ENCODE results near the gene ITSN1. TPM values are rescaled to one million over a fixed set of nuclear protein-coding genes. Genes with fewer than 3 reads are reported as not detected.
A peak's percentile ranks its signal among the peaks of the same experiment; 100 is the strongest.

The ITSN1 gene
- total RNA-seq, 8 experiments from 2014 or later, result 27.8 to 89.0 (median 36.4) TPM

DNA sequence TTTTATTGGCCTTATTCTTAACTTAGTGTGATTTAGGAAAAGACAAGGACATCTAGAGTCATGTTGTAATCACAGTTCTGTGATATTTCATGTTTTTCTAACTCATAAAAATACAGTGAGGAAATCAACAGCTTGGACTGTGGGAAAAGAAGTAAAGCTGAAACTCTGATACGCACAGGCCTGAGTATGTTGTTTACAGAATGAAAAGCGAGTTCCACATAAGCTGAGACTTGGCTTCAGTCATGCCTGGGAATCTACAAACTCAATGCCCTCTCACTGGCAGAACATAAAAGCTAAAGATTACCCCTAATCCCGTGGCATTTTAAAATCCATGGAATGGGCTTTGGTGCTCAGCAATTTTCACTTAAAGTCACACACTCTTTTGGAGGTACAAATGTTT, 296.9 kb downstream of the ITSN1 start:
- in situ Hi-C loops (cut with MboI; ENCODE audit: low pct_unique_long_range_greater_than_20kb in 2 of 9, low sequenced_read_pairs in 9 of 9, unreplicated experiment in 9 of 9), result no loop called here
- Histone ChIP-seq H3K4me1 (replicated peaks in 1 of 2) (peaks cover 6 to 9% of the 10 kb centered on the region in 2 donors), H3K27ac (no peak overlapping the region), H3K4me3 (no peak overlapping the region)
- WGBS, 10 experiments, result 50 to 100% (median 80%) methylated on average over 1 to 3 of the region's 3 CpGs; no CpG with 5 or more reads in 1 of the 10 experiments
- no peak for ATAC-seq (replicated peaks in 6 of 8)

DNA sequence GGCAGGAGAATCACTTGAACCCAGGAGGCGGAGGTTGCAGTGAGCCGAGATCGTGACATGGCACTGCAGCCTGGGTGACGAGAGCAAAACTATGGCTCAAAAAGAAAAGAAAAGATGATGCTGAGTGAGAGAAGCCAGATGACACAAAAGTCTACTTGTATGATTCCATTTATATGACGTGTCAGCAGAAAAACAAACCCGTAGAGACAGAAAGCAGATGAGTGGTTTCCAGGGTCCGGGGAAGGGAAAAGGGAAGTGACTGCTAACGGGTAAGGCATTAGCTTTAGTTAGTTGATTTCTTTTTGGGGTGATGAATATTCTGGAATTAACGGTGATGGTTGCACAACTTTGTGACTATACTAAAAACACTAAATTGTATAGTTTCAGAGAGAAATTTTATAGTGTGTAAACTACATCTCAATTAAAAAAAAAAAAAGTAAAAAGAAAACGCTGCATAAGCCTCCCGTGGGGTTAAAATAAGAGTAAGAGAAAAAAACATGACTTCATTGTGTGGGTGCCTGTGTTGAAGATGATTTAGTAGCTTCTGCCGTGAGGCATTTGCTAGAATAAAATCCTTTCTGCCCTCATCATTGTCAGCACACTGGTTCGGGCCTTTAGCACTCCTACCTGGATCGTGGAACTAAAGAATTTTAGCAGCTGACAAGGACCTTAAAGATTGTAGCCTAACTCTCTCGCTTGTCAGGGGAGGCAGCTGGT, 298.0 kb downstream of the ITSN1 start:
- no peak for ATAC-seq (replicated peaks in 6 of 8)

GRCh38 chr21:33940881-33941245, 298.6 kb downstream of the ITSN1 start:
- ATAC-seq (replicated peaks in 6 of 8), result peak in 1 of 8 experiments; percentile 25
- Histone ChIP-seq H3K4me3 (no peak overlapping the region), H3K4me1 (replicated peaks in 1 of 2) (peaks cover 6 to 8% of the 10 kb centered on the region in 2 donors), H3K27ac (no peak overlapping the region)
- in situ Hi-C loops (cut with MboI; ENCODE audit: low pct_unique_long_range_greater_than_20kb in 2 of 9, low sequenced_read_pairs in 9 of 9, unreplicated experiment in 9 of 9), result no loop called here
- 33 to 100% (median 80%) methylated on average over 1 to 4 of the region's 5 CpGs; no CpG with 5 or more reads in 3 of the 10 experiments for WGBS, 10 experiments

More for the DNA sequence above, 298.0 kb downstream of the ITSN1 start:
- in situ Hi-C loops (cut with MboI; ENCODE audit: low pct_unique_long_range_greater_than_20kb in 2 of 9, low sequenced_read_pairs in 9 of 9, unreplicated experiment in 9 of 9), result no loop called here
- H3K4me1 ChIP-seq (replicated peaks in 1 of 2), result peaks cover 6 to 8% of the 10 kb centered on the region in 2 donors
- no peak overlapping the region for H3K27ac ChIP-seq
- no peak overlapping the region for H3K4me3 ChIP-seq
- WGBS, 10 experiments, result 56 to 94% (median 87%) methylated on average over 6 to 15 of the region's 15 CpGs

DNA sequence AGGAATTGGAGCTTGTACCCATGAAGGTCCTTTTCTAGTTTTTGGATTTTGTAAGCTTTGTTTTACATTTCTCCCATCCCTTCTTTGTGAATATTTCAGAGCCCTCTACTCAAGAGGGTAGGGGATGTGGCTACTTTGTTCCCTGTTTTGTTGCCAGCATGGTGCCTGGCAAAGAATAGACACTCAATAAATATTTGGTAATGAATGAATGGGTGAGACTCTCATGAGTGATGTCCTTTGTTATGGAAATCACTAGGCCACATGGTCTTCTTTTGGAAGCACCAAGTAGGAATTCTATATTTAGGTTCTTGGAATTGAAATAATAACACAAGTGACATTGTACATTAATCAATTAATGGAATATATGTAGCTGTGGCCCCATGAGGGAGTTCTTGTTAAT, 300.1 kb downstream of the ITSN1 start:
- Histone ChIP-seq H3K4me3 (no peak overlapping the region), H3K27ac (no peak overlapping the region)
- ATAC-seq (replicated peaks in 6 of 8), result peak in 1 of 8 experiments; percentile 43

DNA sequence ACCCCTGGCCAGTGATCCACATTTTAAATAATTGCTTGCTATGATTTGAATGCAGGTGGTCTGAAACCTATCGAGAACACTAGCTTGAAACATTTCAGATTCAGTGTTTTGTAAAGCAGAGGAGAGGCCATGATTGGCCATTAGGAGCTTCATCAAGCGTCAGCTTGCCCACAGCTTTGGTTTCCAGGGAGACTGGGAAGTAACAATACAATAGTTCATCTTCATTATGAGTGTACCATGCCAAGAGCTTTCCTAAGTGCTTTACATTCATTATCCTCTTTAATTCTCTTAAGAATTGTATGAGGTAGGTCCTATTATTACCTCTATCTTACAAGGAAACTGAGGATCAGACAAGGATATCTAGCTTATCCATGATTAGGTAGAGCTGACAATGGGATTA, 301.0 kb downstream of the ITSN1 start:
- Histone ChIP-seq H3K4me1 (replicated peaks in 1 of 2) (peaks cover 20 to 22% of the 10 kb centered on the region in 2 donors), H3K27ac (no peak overlapping the region), H3K4me3 (no peak overlapping the region)
- in situ Hi-C loops (cut with MboI; ENCODE audit: low pct_unique_long_range_greater_than_20kb in 2 of 9, low sequenced_read_pairs in 9 of 9, unreplicated experiment in 9 of 9), result no loop called here
- no peak for ATAC-seq (replicated peaks in 6 of 8)
- WGBS, 10 experiments, result 80 to 94% (median 87%) methylated on average over 1 to 2 of the region's 2 CpGs; no CpG with 5 or more reads in 4 of the 10 experiments

More for the DNA sequence above, 300.1 kb downstream of the ITSN1 start:
- in situ Hi-C loops (cut with MboI; ENCODE audit: low pct_unique_long_range_greater_than_20kb in 2 of 9, low sequenced_read_pairs in 9 of 9, unreplicated experiment in 9 of 9), result no loop called here
- peaks cover 13 to 14% of the 10 kb centered on the region in 2 donors for H3K4me1 ChIP-seq (replicated peaks in 1 of 2)

- 81 to 100% (median 100%) methylated on average over 1 of the region's 1 CpG for WGBS, 10 experiments
- Histone ChIP-seq H3K27ac (no peak overlapping the region), H3K4me1 (replicated peaks in 1 of 2) (peaks cover 30 to 32% of the 10 kb centered on the region in 2 donors), H3K4me3 (no peak overlapping the region)
- no peak for ATAC-seq (replicated peaks in 6 of 8)
- in situ Hi-C loops (cut with MboI; ENCODE audit: low pct_unique_long_range_greater_than_20kb in 2 of 9, low sequenced_read_pairs in 9 of 9, unreplicated experiment in 9 of 9), result no loop called here
Observed at GRCh38 chr21:33944185-33944763, 302.0 kb downstream of the ITSN1 start.

DNA sequence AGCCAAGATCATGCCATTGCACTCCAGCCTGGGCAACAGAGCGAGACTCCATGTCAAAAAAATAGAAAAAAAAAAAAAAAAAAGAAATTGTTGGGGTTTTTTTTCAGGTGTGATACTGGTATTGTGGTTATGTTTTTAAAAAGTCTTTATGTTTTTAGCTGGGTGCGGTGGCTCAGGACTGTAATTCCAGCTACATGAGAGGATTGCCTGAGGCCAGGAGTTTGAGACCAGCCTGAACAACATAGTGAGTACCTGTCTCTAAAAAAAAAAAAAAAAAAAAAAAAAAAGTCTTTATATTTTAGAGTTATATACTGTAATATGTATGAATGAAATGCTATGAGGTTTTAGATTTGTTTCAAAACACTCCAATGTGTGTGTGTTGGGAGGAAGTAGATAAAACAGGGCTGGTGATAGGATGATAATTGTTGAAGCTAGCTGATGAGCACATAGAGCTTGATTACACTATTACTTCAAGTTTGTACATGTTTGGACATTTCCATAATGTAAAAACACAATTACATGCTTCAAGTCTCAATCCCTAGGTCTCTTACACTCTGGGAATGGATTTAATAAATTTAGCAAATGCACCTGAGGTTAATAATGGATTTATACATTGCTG, 303.5 kb downstream of the ITSN1 start:
- 67 to 100% (median 89%) methylated on average over 1 to 2 of the region's 2 CpGs; no CpG with 5 or more reads in 3 of the 10 experiments for WGBS, 10 experiments
- ATAC-seq (replicated peaks in 6 of 8), result no peak
- in situ Hi-C loops (cut with MboI; ENCODE audit: low pct_unique_long_range_greater_than_20kb in 2 of 9, low sequenced_read_pairs in 9 of 9, unreplicated experiment in 9 of 9), result no loop called here

DNA sequence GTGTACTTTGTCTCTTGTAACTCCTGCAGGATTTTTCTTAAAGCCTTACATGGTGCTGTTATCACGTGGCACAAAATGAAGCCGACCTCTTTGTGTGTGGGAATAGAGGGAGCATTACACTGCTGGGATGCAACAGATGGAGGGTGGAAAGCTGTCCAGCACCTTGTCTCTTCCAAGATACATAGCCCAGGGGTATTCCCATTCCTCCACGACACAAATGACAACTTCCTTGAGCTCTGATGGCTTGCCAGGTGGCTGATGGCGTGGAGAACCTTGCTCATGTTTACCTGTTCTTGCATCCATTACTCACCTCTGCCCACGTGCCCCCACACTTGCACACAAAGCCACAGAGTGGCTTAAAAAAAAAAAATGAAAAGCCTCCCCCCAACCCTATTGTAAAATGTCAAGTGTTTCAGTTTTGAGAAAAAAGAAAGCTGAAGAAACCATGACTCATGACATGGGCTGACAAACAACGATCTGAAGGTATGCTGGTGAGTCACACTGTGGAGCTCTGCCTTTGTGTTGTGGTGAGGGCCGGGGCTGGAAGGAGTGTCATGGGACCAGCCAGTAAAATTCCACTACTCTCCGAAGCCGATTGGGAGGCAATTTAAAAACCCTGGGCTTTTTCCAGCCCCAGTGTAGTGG, 305.3 kb downstream of the ITSN1 start:
- H3K4me1 ChIP-seq (replicated peaks in 1 of 2), result peaks cover 29 to 30% of the 10 kb centered on the region in 2 donors
- in situ Hi-C loops (cut with MboI; ENCODE audit: low pct_unique_long_range_greater_than_20kb in 2 of 9, low sequenced_read_pairs in 9 of 9, unreplicated experiment in 9 of 9), result no loop called here
- WGBS, 10 experiments, result 0 to 53% (median 14%) methylated on average over 1 to 9 of the region's 9 CpGs; no CpG with 5 or more reads in 1 of the 10 experiments
- peak overlapping the region; percentile 10 to 38 (median 23) for H3K4me3 ChIP-seq
- H3K27ac ChIP-seq, result peak overlapping the region; percentile 90 to 93
- peak; percentile 91 to 99 (median 93) for ATAC-seq (replicated peaks in 6 of 8)

More for the DNA sequence above, 303.5 kb downstream of the ITSN1 start:
- H3K4me3 ChIP-seq, result no peak overlapping the region
- no peak overlapping the region for H3K27ac ChIP-seq
- peaks cover 32 to 36% of the 10 kb centered on the region in 2 donors for H3K4me1 ChIP-seq (replicated peaks in 1 of 2)

DNA sequence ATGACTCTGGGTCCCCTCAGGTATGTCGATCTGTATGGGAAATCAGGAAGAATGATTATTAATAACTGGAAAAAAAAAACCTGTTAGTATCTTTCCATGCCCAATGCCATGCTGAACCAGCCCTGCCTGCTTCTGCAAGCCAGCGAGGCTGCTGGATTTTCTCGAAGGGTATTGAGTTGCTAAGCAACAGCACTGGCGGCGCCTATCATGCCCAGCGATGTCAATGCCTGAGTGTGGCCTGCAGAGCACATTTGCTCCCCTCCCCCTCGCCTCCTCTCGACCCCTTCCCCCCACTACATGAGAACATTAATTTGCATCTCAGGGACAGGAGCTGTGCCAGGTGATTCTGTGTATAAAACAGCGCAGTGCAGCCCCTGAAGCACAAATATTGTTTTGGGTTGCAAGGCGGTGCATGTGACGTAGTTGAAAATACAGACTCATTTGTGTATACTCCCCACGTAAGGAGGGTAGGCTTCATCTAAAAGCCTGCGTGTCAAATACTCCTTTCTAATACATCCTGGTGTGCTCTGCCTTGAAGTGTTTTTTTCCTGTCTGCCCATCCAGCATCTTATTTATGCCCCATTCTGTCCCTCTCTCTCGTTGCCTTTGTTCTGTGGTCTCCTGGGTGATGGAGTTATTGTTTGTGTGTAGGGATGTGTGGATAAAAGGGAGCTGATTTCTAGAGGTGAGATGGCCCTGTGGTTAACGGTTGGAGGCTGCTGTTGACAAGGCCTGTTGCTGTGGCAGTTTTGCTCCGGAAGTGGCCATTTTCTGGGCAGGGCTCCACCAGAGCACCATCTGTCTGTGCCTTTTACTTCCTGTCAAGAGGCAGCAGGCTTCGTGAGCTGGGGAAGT, 306.0 kb downstream of the ITSN1 start:
- peaks cover 26 to 28% of the 10 kb centered on the region in 2 donors for H3K4me1 ChIP-seq (replicated peaks in 1 of 2)
- WGBS, 10 experiments, result 4 to 20% (median 17%) methylated on average over 5 to 6 of the region's 17 CpGs; no CpG with 5 or more reads in 6 of the 10 experiments
- peak overlapping the region; percentile 90 to 93 for H3K27ac ChIP-seq
- in situ Hi-C loops (cut with MboI; ENCODE audit: low pct_unique_long_range_greater_than_20kb in 2 of 9, low sequenced_read_pairs in 9 of 9, unreplicated experiment in 9 of 9), result no loop called here
- ATAC-seq (replicated peaks in 6 of 8), result peak; percentile 70 to 88 (median 83)
- H3K4me3 ChIP-seq, result peak overlapping the region; percentile 10 to 38 (median 23)

- no peak for ATAC-seq (replicated peaks in 6 of 8)
- in situ Hi-C loops (cut with MboI; ENCODE audit: low pct_unique_long_range_greater_than_20kb in 2 of 9, low sequenced_read_pairs in 9 of 9, unreplicated experiment in 9 of 9), result no loop called here
- Histone ChIP-seq H3K4me1 (replicated peaks in 1 of 2) (peaks cover 26 to 28% of the 10 kb centered on the region in 2 donors), H3K27ac (peak overlapping the region; percentile 90 to 93), H3K4me3 (no peak overlapping the region)
- WGBS, 10 experiments, result 80 to 100% (median 90%) methylated on average over 1 to 5 of the region's 9 CpGs; no CpG with 5 or more reads in 2 of the 10 experiments
Observed at GRCh38 chr21:33948951-33949444, 306.7 kb downstream of the ITSN1 start.
